ENCODE data around the gene C12orf76.
A peak's percentile ranks its signal among the peaks of the same experiment; 100 is the strongest.
"Not testable (repeated sequence)": the region's sequence is repeated elsewhere in the genome, so short reads cannot be mapped to it uniquely, and the experiment has no call there.

Gene C12orf76

DNA sequence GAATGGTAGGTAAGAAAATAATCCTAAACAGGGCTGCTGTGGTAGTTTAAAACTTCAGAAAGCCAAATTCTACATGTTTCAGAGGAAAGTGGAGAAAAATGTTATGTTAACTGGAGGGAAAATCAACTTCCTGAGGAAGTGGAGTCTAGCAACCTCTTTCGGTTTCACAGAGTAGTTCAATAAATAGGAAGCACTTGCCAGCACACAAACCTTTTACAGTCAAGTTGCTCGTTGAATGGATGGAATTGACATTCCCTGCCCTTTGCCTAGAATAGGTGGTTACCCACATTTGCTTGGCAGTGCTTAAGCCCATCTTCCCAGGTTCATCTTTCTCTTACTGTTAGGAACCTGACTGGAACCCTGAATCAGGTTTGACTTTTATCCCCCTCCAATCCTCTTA is 33.2 kb downstream of the C12orf76 start:
- no peak for DNase-seq

DNA sequence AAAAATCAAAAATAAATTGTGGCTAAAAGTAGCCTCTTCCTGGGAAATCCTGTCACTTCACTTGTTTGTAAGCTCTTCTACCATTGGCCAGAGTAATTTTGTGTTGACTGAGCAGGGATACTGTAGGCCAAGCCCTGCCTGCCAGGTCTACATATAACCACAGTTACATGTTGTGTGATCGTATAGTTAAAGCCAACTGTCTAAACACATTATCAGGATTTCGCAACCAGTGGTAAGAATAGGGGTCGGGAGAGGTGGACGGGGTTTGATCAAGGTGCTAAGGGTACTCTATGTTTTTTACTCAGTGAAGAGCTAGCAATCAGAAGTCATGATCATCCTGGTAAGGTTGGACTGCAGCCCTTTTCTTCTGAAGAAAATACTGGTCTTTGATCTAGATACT is 35.7 kb downstream of the C12orf76 start:
- no peak for DNase-seq

DNA sequence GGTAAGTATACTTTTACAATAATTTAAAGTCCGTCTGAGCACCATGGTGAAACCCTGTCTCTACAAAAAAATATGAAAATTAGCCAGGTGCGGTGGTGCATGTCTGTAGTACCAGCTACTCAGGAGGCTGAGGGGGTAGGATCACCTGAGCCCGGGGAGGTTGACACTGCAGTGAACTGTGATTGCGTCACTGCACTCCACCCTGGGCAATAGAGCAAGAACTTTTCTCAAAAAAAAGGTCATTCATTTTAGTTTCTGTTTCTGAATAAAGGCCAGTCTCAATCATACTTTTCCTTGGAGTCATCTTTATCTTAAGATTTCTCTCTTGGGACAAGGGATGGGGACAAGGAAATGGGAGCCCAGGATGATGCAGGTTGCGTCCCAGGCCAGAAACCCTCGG is 36.2 kb downstream of the C12orf76 start:
- no peak for DNase-seq

DNA sequence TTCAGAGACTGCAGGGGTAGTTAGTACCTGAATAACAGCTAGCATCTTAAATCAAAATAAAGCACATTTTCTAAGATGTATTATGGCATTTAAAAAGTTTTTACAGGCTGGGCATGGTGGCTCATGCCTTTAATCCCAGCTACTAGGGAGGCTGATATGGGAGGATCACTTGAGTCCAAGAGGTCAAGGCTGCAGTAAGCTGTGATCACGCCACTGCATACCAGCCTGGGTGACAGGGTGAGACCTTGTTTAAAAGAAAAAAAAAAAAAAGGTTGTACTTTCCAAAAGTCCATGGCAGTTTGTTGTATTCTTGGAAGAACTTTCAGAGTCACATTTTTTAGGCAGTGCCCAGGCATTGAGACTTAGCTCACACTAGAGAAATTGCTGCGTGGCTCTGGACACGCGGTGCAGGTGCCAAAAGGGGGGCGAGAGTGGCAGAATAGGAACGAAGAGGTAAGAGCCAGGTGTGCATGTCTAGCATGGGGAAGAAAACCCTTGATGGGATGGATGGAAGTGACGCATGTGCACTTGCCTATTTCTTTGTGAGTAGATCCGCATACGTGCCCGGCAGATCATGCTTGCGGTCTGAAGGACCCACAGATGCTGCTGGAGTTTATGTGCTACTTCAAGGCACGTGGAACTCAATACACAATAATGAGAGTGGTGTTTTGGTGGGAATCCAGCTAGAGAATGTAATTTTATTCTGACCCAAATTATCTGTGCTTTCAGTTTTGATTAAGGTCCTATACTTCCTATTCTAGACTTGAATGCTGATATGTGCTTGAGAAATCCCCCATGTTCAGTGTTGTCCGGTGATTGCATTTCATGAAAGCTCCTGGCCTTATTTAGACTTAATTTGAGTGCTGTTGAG is 37.2 kb downstream of the C12orf76 start:
- DNase-seq, result no peak

DNA sequence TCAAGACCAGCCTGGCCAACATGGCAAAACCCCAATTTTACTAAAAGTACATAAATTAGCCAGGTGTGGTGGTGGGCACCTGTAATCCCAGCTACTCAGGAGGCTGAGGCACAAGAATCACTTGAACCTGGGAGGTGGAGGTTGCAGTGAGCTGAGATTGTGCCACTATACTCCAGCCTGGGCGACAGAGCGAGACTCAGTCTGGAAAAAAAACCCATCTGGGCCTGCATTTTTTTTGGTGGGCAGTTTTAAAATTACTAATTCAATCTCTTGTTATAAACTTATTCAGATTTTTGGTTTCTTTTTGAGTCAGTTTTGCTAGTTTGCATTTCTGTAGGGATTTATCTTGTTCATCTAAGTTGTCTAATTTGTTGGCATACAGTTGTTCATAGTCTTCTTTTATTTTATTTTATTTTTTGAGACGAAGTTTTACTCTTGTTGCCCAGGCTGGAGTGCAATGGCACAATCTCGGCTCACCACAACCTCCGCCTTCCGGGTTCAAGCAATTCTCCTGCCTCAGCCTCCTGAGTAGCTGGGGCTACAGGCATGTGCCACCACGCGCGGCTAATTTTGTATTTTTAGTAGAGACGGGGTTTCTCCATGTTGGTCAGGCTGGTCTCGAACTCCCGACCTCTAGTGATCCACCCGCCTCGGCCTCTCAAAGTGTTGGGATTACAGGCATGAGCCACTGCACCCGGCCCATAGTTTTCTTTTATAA is 39.5 kb downstream of the C12orf76 start:
- not testable (repeated sequence) for DNase-seq

DNA sequence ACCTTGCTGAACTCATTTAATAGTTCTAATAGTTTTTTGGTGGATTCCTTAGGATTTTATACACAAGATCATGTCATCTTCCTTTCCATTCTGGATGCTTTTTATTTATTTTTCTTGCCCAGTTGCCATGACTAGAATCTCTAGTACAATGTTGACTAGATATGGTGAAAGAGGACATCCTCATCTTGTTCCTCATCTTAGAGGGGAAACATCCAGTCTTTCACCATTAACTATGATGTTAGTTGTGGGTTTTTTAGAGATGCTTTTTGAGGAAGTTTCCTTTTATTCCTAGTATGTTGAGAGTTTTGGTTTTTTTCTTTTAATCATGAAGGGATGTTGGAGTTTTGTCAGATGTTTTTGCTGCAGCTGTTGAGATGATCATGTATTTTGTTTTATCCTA is 40.4 kb downstream of the C12orf76 start:
- no peak for DNase-seq

DNA sequence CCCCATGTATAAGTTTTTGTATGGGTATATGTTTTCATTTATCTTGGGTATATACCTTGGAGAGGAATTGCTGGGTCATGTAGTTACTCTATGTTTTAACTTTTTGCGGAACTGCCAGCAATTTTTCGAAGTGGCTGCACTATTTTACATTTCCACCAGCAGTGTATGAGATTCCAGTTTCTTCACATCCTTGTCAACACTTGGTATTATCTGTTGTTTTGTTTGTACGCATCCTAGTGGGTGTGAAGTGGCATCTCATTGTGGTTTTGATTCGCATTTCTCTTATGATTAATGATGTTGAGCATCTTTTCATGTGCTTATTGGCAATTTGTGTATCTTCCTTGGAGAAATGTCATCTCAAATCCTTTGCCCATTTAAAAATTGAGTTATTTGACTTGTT is 42.2 kb downstream of the C12orf76 start:
- no peak for DNase-seq

DNA sequence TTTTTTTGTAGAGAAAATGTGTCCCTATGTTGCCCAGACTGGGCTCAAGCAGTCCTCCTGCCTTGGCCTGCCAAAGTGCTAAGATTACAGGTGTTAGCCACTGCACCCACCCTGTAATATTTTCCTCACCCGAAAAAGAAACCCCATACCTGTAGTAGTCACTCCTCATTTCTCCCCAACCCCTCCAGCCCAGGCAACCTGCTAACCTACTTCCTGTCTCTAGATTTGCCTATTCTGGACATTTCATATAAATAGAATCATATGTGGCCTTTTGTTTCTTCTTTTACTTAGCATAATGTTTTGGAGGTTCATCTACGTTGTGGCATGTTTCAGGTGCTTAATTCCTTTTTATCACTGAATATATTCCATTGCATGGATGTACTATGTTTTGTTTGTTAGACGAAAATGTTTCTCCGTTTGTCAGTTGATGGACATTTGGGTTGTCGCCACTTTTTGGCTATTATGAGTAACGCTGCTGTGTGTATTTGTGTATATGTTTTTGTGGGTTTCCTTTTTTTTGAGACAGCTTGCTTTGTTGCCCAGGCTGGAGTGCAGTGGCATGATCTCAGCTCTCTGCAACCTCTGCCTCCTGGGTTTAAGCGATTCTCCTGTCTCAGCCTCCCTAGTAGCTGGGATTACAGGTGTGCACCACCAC is 42.9 kb downstream of the C12orf76 start:
- no peak for DNase-seq

DNA sequence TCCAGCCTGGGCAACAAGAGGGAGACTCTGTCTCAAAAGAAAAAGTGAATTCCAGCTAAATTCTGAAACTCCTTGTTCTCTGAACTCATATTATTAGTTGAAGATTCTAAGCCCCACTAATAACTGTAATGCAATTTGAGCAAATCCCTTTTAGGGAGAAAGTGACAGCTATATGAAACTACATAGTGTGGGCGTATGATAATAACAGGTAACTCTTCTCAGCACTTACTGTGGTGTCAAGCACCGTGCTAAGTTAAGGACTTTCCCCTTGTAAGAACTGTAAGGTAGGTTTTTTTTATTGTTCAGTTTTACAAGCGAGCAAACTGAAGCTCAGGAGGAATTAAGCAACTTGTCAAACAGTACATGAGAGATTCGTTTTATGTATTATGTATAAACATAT is 43.7 kb downstream of the C12orf76 start:
- DNase-seq, result no peak

DNA sequence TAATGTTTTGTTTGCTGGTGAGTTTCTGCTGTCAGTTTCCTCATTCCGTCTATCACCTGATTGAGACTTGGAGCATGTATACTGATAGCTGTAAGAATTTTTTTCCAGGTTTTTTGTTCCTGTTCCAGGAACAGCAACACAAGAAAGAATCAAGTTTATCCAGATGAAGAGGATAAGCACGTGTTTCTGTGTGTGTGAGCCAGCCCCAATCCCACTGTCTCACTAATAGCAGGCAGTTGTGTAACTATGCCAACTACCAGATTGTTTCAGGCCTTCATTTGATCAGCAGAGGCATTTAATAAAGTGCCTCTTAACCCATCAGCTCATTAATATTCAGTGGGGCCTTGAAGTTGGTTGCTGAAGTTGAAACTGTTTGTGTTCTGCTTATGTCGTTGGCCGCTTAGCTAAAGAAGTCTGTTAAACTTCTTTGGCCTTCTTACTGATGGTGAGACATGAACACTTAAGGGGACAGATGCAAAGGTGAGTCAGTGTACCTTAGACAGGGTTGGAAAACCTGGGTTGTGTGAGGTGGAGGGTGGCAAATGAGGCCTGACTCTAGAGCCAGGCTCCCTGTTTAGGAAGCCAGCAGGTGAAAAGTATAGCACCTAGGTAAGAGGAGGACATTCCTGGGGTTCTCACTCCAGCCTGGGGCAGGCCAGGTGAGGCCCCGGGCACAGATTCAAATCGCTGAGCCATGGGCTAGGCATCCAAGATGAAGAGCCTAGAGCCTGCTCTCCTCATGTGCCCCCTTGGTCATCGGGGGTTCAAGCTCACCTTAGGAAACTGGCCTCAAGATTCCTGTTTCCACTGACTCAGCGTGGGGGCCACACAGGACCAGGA is 45.4 kb downstream of the C12orf76 start:
- DNase-seq, result no peak

DNA sequence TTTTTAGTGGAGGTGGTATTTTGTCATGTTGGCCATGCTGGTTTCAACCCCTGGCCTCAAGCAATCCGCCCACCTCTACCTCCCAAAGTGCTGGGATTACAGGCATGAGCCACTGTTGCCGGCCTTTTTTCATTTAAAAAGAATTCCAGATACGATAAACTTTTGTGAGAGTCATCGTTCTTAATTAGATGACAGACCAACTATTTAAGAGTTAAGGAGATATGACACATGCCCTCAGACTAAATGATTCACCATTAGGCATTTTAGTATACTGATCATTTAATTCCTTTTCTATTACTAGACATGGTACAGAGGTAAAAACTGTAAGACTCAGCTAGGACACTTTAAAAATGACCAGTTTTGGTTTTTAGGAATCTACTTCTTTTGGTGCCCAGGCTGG is 46.7 kb downstream of the C12orf76 start:
- no peak for DNase-seq

DNA sequence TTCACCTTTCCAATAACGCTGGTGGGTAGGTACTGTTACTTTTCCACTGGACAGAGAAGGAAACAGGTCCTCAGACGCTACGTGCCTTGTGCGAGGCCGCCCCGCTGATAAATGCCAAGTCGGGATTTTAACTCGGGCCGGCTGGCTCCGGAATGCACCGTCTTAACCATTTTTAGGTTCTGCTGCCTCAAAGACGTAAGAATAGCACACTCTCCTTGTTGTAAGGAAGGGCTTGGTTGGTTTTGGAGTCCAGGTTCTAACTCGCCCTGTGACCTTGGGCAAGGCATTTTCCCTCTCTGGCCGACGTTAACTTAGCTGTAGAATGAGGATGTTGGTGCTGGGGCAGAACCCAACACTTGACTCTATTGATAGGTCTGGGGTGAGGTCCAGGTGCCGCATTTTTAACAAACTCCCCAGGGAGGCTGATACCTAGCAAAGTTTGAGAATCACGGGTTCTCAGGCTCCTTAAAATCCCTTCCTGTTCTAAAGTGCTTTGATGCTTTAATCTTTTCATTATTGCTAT is 48.3 kb downstream of the C12orf76 start:
- no peak for DNase-seq

DNA sequence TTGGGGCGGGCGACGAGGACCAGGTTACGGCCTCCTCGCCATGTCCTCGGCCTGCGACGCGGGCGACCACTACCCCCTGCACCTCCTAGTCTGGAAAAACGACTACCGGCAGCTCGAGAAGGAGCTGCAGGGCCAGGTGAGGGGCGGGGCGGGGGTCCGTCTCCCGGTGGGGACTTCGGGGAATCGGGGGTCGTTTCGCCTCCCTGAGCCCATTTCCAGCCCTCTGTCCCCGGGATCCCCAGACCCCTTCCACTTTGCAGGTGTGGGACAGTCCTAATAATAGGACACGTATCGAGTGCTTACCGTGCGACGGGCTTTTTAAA is 48.7 kb downstream of the C12orf76 start:
- DNase-seq, result no peak

DNA sequence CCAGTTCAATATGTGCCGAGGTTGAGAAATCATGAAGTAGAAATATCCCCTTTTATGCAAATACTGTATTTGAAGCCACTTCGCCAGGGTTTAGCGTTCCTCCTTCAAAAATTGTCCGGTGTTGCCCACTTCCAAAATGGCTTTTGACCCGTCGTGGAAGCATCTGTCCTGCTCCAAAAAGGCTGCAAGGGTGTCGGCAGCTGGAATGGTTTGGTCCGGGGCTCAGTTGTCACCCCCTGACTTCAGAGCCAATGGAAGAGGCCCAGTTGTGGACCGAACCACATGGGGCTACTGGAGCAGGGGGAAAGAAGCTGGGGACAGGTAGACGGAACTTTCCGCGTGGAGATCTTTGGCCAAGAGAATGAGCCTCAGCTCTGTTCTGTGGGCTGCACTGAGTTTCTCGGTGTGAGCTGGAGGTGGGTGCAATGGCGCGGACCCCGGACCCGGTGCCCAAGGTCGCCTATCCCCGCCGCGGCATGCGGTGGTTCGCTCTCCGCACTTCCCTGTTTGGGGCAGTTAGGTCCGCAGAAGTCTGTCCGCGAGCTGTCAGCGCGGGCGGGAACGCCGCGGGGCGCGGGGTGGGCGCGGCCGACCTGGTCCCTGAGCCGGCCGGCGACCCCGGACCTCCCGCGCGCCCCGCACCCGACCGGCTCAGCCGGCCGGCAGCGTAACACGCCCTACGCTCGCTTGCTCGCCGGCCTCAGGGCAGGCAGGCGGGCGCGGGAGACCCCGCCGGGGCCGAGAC is 49.2 kb downstream of the C12orf76 start, which contains the start of gene ANKRD13A:
Gene ANKRD13A, plus strand, starts transcription at position 527 of the 745 bp plus-strand sequence. CDS start 259 bp downstream, outside the sequence.
- peak; percentile 78 for DNase-seq

DNA sequence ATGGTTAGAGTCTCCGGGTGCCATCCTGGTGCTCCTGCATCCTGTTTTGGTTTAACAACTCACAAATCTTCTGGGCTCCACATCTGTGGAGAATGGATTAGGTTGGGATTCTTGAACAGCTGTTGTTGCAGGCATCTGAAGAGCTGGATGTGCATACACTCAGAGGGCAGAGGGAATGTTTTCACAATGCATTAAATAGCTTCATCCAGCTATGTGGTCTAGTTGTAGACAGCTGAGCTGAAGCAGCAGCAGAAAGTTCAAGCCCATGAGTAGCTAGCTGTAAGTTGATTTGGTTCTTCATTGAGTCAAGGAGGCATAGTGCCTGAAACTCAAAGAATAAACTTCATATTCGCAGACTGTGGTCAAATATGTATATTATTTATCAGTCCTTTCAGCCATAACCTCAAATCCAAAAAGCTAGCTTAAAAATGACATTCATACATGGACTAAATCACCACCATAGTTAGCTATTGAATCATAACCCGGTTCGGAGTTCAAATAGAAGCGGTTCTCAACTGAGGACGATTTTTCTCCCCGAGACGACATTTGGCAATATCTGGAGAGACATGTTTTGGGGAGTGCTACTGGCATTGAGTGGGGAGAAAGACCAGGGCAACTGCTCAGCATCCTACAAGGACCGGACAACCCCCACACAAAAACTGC is 50.0 kb downstream of the C12orf76 start:
- no peak for DNase-seq

DNA sequence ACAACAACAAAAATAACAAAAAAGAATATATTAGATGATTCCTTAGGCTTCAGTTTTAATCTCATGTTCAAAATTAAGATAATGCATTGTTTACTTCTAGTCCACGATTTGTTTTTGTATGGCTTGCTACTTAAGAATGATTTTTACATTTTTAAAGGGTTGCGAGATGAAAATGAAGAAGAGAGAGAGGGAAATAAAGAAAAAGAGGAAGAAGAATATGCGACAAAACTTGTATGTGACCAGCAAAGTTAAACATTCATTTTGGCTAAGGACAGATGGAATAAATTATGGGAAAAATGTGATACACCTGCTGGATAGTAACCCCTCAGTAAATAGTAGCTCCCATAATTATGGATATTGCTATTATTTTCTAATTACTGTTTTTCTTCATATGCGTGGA is 50.9 kb downstream of the C12orf76 start:
- DNase-seq, result no peak

DNA sequence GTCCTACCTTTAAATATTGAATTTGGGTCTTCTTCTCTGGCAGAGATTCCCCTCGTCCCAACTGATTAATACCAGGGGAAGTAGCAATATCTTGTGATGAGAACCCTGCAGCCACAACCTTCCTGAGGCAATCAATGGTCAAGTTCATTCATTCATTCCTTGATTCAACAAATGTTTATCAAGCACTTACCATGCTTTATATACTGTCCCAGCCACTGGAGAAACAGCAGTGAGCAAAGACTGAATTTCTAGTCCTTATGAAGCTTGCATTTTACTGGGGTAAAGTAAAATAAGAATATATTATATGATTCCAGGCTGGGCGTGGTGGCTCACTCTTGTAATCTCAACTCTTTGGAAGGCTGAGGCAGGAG is 51.9 kb downstream of the C12orf76 start:
- DNase-seq, result no peak

DNA sequence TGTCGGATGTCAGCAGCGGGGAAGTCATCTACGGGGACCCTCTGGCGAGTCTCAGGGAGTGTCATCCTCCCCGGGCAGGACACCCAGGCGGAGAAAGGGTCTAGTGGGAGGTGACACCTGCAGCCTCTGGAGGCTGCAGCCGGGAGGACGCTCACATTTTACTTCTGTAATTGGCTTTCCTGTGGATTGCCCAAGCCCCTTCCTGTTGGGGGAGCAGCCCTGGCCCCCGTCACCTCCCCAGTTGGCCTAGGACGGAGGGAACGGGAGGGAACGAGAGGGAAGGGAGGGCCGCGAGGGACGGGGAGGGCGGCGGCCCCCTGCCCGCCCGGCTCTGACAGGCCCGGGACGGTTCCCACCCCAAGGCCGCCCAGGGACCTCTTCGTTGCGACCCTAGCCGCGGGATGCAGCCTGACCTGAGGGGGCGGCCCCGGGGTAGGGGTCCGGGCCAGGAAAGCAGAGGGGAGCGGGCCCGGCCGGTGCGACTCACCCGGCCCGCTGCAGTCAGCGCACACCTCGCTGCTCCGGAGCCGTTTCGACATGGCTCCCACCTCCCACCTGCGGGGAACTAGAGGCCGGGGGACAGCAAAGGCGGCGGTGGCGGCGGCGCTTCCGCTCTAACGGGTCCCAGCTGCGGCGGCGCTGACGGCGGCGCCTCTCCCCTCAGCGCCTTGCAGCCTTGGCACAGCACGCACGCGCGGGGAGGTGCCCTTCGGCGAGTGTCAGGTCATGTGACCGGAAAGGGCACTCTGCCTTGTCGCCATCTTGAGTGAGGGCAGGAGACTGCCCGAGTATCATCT is 52.4 kb downstream of the C12orf76 start, which contains the start of gene GIT2:
Gene GIT2, minus strand, starts transcription at position 683 of the 797 bp plus-strand sequence. Its CDS starts 144 bp downstream, at position 539.
- peak; percentile 28 for DNase-seq

DNA sequence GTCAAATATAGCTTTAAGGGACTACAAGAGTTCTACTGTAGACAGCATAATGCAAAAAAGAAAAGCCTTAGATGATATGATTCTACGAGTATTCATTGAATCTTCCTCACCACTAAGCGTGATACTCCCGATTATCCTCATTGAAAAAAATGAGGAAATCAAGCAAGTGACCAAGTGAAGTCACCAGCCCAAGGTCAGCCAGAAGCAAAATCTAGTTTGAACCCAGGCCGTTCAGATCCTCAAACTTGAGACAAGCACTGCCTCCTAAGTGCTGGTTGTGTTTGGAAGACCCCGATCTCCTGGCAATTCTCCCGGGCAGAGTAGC is 53.0 kb downstream of the C12orf76 start:
- DNase-seq, result no peak

DNA sequence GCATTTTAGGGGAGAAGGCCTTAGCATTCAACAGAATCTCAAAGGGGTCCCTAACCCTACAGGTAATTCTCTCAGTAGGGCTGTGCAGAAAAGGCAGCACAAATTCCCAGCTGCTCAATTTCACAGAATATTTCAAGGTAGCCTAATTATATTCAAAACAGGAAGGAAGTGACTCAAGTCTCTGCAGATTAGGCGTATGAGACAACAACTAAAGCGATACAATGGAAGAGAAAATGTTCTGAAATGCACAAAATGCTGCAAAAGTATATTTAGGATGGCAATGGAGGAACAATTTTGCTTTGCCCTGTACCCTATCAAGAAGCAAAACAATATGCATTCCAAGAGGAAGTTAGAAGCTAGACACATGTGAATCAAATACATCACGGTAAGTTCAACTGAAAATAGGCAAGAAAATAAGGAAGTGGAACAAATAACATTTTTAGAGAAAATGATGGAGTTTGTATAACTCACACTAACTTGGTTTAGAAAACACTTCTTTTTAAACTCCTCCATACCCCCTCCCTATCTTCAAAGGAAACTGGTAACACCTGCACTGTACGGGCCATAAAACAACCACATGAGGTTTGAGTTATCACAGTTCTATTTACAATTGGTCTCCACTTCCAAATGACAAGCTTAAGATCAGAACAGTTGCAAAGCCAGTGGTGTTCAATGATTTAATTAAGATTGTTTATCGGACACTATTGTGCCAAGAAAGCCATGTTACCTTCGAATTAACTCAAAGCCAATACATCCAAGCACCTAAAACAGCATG is 53.7 kb downstream of the C12orf76 start:
- no peak for DNase-seq
